B cell (primary cell): ENCODE data around the gene PRM1. TPM values are rescaled to one million over a fixed set of nuclear protein-coding genes. Genes with fewer than 3 reads are reported as not detected.
A peak's percentile ranks its signal among the peaks of the same experiment; 100 is the strongest.

Experiments used
- ATAC-seq: fragments of 200-7000 bp; cut with Tn5 transposase; one replicate; pipeline ENCODE4 v1.10.0; 2021; ENCODE audit warnings: low read depth, mild to moderate bottlenecking, moderate number of reproducible peaks, moderate library complexity
- CTCF ChIA-PET: fragments of 350-600 bp; sonication (Branson Sonifier 250); formaldehyde crosslinking; loops from one replicate; lab custom pipeline; 2021; ENCODE audit warnings: antibody characterized with exemption, inconsistent platforms; lab: Charles Lee
- POLR2A ChIA-PET: fragments of 350-600 bp; sonication (Branson Sonifier 250); formaldehyde crosslinking; loops from one replicate; lab custom pipeline; 2021; ENCODE audit warnings: antibody characterized with exemption; lab: Charles Lee
- DNase-seq: peaks from one replicate; pipeline ENCODE4 v3.0.0; 2013
- H2AFZ ChIP-seq: 2 replicates; pipeline ENCODE4 v1.6.1; 2012; ENCODE audit warnings: mild to moderate bottlenecking, low read depth, low read length; ENCODE audit not compliant: insufficient read depth, poor library complexity, severe bottlenecking
- H3K27ac ChIP-seq, 2 donors: 1 replicate in 1 of 2; 2 replicates in 1 of 2; pipeline ENCODE4 v1.5.1; 2012 to 2013; ENCODE audit warnings: low read length in 2 of 2, mild to moderate bottlenecking in 2 of 2, moderate library complexity in 1 of 2
- H3K27me3 ChIP-seq, 4 experiments: fragments of 200-600 bp in 1 of 4; sonication (generic) in 1 of 4; replicated peaks in 1 of 4; 1 replicate in 2 of 4; 2 replicates in 2 of 4; pipeline versions ENCODE4 v1.6.1 to v1.7.0; 2013 to 2016; ENCODE audit warnings: low read length in 3 of 4, mild to moderate bottlenecking in 2 of 4, mixed read lengths in 1 of 4, moderate library complexity in 1 of 4; ENCODE audit not compliant: insufficient read depth in 4 of 4, control insufficient read depth in 3 of 4; ENCODE audit errors: control extremely low read depth in 1 of 4
- H3K36me3 ChIP-seq, 2 experiments: replicated peaks in 1 of 2; 1 replicate in 1 of 2; 2 replicates in 1 of 2; pipeline versions ENCODE4 v1.6.1 to v1.7.1; 2013; ENCODE audit warnings: low read length in 1 of 2; ENCODE audit not compliant: insufficient read depth in 2 of 2, control insufficient read depth in 1 of 2; ENCODE audit errors: control extremely low read depth in 1 of 2, extremely low read depth in 1 of 2
- H3K4me1 ChIP-seq, 2 donors: fragments of 200-600 bp in 1 of 2; sonication (generic) in 1 of 2; 1 replicate in 1 of 2; 2 replicates in 1 of 2; pipeline versions ENCODE4 v1.5.1 to v1.6.1; 2013 to 2017; ENCODE audit warnings: low read length in 2 of 2; ENCODE audit not compliant: control insufficient read depth in 2 of 2, insufficient read depth in 2 of 2
- H3K4me2 ChIP-seq: replicated peaks from 2 replicates; pipeline ENCODE3; 2012; ENCODE audit warnings: mild to moderate bottlenecking, low read depth, low read length; ENCODE audit not compliant: poor library complexity, severe bottlenecking
- H3K4me3 ChIP-seq, 5 experiments: fragments of 200-600 bp in 1 of 5; sonication (generic) in 1 of 5; 1 replicate in 3 of 5; 2 replicates in 2 of 5; pipeline versions ENCODE4 v1.5.1 to v1.7.0; 2011 to 2016; ENCODE audit warnings: low read length in 4 of 5, mild to moderate bottlenecking in 4 of 5, low read depth in 2 of 5, control low read depth in 1 of 5, moderate library complexity in 1 of 5; ENCODE audit not compliant: insufficient read depth in 1 of 5; ENCODE audit errors: control extremely low read depth in 1 of 5, extremely low read depth in 1 of 5
- H3K79me2 ChIP-seq: fragments of 200-600 bp; sonication (generic); one replicate; pipeline ENCODE4 v1.6.0; 2016; ENCODE audit warnings: low read length; ENCODE audit not compliant: control insufficient read depth, insufficient read depth
- H3K9ac ChIP-seq: fragments of 200-600 bp; sonication (generic); 2 replicates; pipeline ENCODE4 v1.6.1; 2017; ENCODE audit warnings: mild to moderate bottlenecking, low read length, moderate library complexity
- H3K9me3 ChIP-seq, 3 donors: one replicate each; pipeline versions ENCODE4 v1.6.1 to v1.7.1; 2013; ENCODE audit warnings: low read length in 2 of 3; ENCODE audit not compliant: control insufficient read depth in 2 of 3, insufficient read depth in 1 of 3; ENCODE audit errors: control extremely low read depth in 1 of 3
- H4K20me1 ChIP-seq: 2 replicates; pipeline ENCODE4 v1.6.0; 2012; ENCODE audit warnings: mild to moderate bottlenecking, low read length; ENCODE audit not compliant: insufficient read depth, control insufficient read depth, poor library complexity, severe bottlenecking
- H3K27ac Mint-ChIP-seq: one replicate; pipeline ENCODE4 v1.8.0; 2021; ENCODE audit warnings: mixed read lengths
- H3K27me3 Mint-ChIP-seq: one replicate; pipeline ENCODE4 v1.8.0; 2021; ENCODE audit warnings: mixed read lengths
- H3K4me1 Mint-ChIP-seq: one replicate; pipeline ENCODE4 v1.8.0; 2021; ENCODE audit warnings: mixed read lengths
- H3K4me3 Mint-ChIP-seq: one replicate; pipeline ENCODE4 v1.8.0; 2021; ENCODE audit warnings: mixed read lengths
- H3K9me3 Mint-ChIP-seq: one replicate; pipeline ENCODE4 v1.8.0; 2022; ENCODE audit warnings: mixed read lengths; ENCODE audit not compliant: insufficient read depth
- CTCF ChIP-seq: fragments of 200-600 bp; IDR thresholded peaks from one replicate; pipeline ENCODE4 v1.8.0; 2022; ENCODE audit warnings: antibody characterized with exemption, mild to moderate bottlenecking
- EZH2 ChIP-seq: IDR thresholded peaks from 2 replicates; pipeline ENCODE4 v1.6.1; 2012; ENCODE audit warnings: borderline replicate concordance, low read depth, mild to moderate bottlenecking, moderate library complexity, low read length; ENCODE audit not compliant: insufficient read depth, poor library complexity, severe bottlenecking
- WGBS: methylation state at CpG from one replicate; pipeline ENCODE4 v1.1.5; 2013; ENCODE audit warnings: missing lambda C conversion rate; ENCODE audit not compliant: insufficient coverage; 5-methylcytosine and 5-hydroxymethylcytosine counted together
- intact Hi-C: fragments of 100-400 bp; cut with micrococcal nuclease; formaldehyde crosslinking; loops from one replicate; pipeline ENCODE4 v1.10.0; 2022
- polyA plus RNA-seq: library from polyadenylated mRNA; depleted of rRNA; stranded (reverse); fragments of >200 nt; gene quantifications from 2 replicates; pipeline ENCODE4 v1.2.3, GENCODE V29; 2012
- total RNA-seq, 2 donors: library from RNA; stranded (reverse); fragments of 120-200 nt in 1 of 2; gene quantifications; 1 replicate in 1 of 2; 2 replicates in 1 of 2; pipeline versions ENCODE4 v1.2.3 to v1.2.4, GENCODE V29; 2013 to 2022

PRM1 gene
- total and polyA plus RNA-seq, 2 donors (not counting 1 experiment from before 2014, with no cell fraction given), result not detected

GRCh38 chr16:11250091-11250785, 30.9 kb downstream of the PRM1 start:
- Histone ChIP-seq H3K4me2 (no peak overlapping the region), H3K79me2 (peaks cover 14% of the 10 kb centered on the region), H3K4me3 (no peak overlapping the region), H3K36me3 (peaks cover 2 to 17% of the 10 kb centered on the region in 2 experiments), H3K27ac (no peak overlapping the region), H3K4me1 (peaks cover 26 to 31% of the 10 kb centered on the region in 2 donors), H3K9me3 (peaks cover 0 to 3% (median 0%) of the 10 kb centered on the region in 3 donors), H3K9ac (no peak overlapping the region), H4K20me1 (peaks cover 45% of the 10 kb centered on the region), H3K27me3 (no peaks in the 10 kb centered on the region), H2AFZ (no peak overlapping the region)
- intact Hi-C loops, result loop anchor here (10.0 kb wide), 2 partner anchors 435 to 665 kb away; partner anchors contain the start of gene GSPT1
- Mint-ChIP-seq H3K27me3 (no peaks in the 10 kb centered on the region), H3K4me3 (peak overlapping the region; percentile 6), H3K4me1 (peaks cover 40% of the 10 kb centered on the region), H3K9me3 (no peaks in the 10 kb centered on the region), H3K27ac (peak overlapping the region; percentile 46)
- TF ChIP-seq EZH2, result no peak
- TF ChIP-seq CTCF, result no peak
- ChIA-PET CTCF (interaction anchor here (0.7 to 1.1 kb wide), 2 partner anchors 61 to 285 kb away, joined by 3 read pairs; no protein-coding TSS in a partner anchor), POLR2A (interaction anchor here (0.7 to 1.4 kb wide), 6 partner anchors 19 to 106 kb away, joined by 3 to 5 read pairs (median 4); no protein-coding TSS in a partner anchor)
- 90% methylated on average over 14 of the region's 16 CpGs for WGBS
- no peak for ATAC-seq
- DNase-seq, result no peak
